Hippocampal formation (tissue), 2 donors: ENCODE results near the gene XAF1.
"Not testable (repeated sequence)": the region's sequence is repeated elsewhere in the genome, so short reads cannot be mapped to it uniquely, and the experiment has no call there.

Source experiments
- DNase-seq, 2 donors: peaks; one replicate each; lab custom pipeline; 2025; lab: John Stamatoyannopoulos, UW

Gene XAF1

GRCh38 chr17:6753546-6753945 lies 2.3 kb upstream of the XAF1 start:
- DNase-seq: no peak

GRCh38 chr17:6755281-6755680 lies 565 bp upstream of the XAF1 start:
- DNase-seq: no peak

GRCh38 chr17:6756425-6757031 lies 682 bp downstream of the XAF1 start:
- DNase-seq: no peak

GRCh38 chr17:6757747-6758146 lies 1.9 kb downstream of the XAF1 start:
- no peak for DNase-seq

GRCh38 chr17:6761779-6762178 lies 5.9 kb downstream of the XAF1 start:
- no peak for DNase-seq

GRCh38 chr17:6768447-6768846 lies 12.6 kb downstream of the XAF1 start:
- no peak for DNase-seq

GRCh38 chr17:6772016-6772415 lies 16.2 kb downstream of the XAF1 start:
- peak in 1 of 2 donors; percentile 31 for DNase-seq

- DNase-seq: not testable (repeated sequence)
Observed at GRCh38 chr17:6774906-6775305, 19.1 kb downstream of the XAF1 start.

- DNase-seq: no peak
Observed at GRCh38 chr17:6775871-6776405, 20.1 kb downstream of the XAF1 start, which contains the start of gene FBXO39. Gene FBXO39, plus strand, starts transcription at chr17:6776215. Its CDS starts 3,654 bp downstream, at chr17:6779869.

GRCh38 chr17:6779411-6779810 lies 23.6 kb downstream of the XAF1 start:
- no peak for DNase-seq

- DNase-seq: no peak
Observed at GRCh38 chr17:6780001-6780400, 24.2 kb downstream of the XAF1 start.

- no peak for DNase-seq
Observed at GRCh38 chr17:6780886-6781285, 25.0 kb downstream of the XAF1 start.

GRCh38 chr17:6782244-6782643 lies 26.4 kb downstream of the XAF1 start:
- no peak for DNase-seq

- DNase-seq: no peak
Observed at GRCh38 chr17:6786618-6787017, 30.8 kb downstream of the XAF1 start.

GRCh38 chr17:6787081-6787693 lies 31.3 kb downstream of the XAF1 start:
- no peak for DNase-seq

- DNase-seq: no peak
Observed at GRCh38 chr17:6789146-6789545, 33.3 kb downstream of the XAF1 start.

GRCh38 chr17:6793748-6794493 lies 38.1 kb downstream of the XAF1 start:
- no peak for DNase-seq

GRCh38 chr17:6796017-6796886 lies 40.4 kb downstream of the XAF1 start:
- DNase-seq: no peak

GRCh38 chr17:6796887-6797490 lies 41.1 kb downstream of the XAF1 start:
- no peak for DNase-seq

- no peak for DNase-seq
Observed at GRCh38 chr17:6797718-6798351, 42.0 kb downstream of the XAF1 start.

- DNase-seq: no peak
Observed at GRCh38 chr17:6799738-6800137, 43.9 kb downstream of the XAF1 start.
